Measurements from ENCODE around the gene SRP19.
"Not testable (repeated sequence)": the region's sequence is repeated elsewhere in the genome, so short reads cannot be mapped to it uniquely, and the experiment has no call there.

SRP19 gene

DNA sequence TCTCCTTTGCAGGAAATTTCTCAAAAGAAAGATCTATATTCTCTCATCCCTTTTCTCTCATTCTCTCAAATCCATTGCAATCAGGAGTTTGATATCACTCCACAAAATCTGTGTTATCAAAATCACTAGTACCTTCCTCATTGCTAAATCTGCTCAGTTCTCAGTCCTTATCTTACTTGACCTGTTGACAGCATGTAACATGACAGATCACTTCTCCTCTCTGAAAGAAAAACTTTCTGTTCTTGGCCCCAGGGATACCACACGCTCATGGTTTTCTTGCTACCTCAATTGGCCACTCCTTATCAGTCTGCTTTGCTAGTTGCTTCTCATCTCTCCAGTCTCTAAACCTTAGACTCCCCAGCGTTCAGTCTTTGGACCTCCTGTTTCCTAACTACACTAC lies 22.1 kb downstream of the SRP19 start:
- H3K9ac ChIP-seq (ENCODE audit: low read depth, low read length): no peak overlapping the region
- H3K9me3 ChIP-seq (ENCODE audit: control insufficient read depth, insufficient read depth, low read length): no peaks in the 10 kb centered on the region
- H3K4me1 ChIP-seq (ENCODE audit: insufficient read depth, low read length): peaks cover 7% of the 10 kb centered on the region
- peaks cover 20% of the 10 kb centered on the region for H3K36me3 ChIP-seq (ENCODE audit: insufficient read depth, low read length)

DNA sequence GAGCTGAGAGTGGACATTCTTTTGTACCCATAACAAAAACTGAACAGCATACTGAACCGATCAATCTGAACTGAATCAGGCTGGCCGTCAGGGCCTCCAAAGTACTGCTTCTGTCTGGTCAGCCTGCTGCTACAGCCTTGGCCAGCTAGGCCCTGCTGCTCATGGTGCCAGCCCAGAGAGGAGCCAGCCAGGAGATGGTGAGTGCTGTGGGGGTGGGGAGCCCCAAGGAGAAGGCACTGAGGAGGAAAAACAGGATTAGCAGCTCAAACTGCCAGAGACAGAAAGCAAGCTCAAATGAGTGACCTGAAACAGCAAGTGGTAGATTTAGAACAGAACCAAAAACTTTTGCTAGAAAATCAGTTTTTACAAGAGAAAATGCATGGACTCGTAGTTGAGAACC lies 23.9 kb downstream of the SRP19 start:
- Histone ChIP-seq H3K4me1 (ENCODE audit: insufficient read depth, low read length) (no peaks in the 10 kb centered on the region), H3K9ac (ENCODE audit: low read depth, low read length) (no peak overlapping the region), H3K36me3 (ENCODE audit: insufficient read depth, low read length) (peaks cover 20% of the 10 kb centered on the region), H3K9me3 (ENCODE audit: control insufficient read depth, insufficient read depth, low read length) (no peaks in the 10 kb centered on the region)

- Histone ChIP-seq H3K36me3 (ENCODE audit: insufficient read depth, low read length) (peaks cover 19% of the 10 kb centered on the region), H3K9me3 (ENCODE audit: control insufficient read depth, insufficient read depth, low read length) (no peaks in the 10 kb centered on the region), H3K9ac (ENCODE audit: low read depth, low read length) (no peak overlapping the region), H3K4me1 (ENCODE audit: insufficient read depth, low read length) (no peaks in the 10 kb centered on the region)
These were observed 25.9 kb downstream of the SRP19 start for GRCh38 chr5:112886975-112887374.

GRCh38 chr5:112892066-112892465 lies 31.0 kb downstream of the SRP19 start:
- H3K9me3 ChIP-seq (ENCODE audit: control insufficient read depth, insufficient read depth, low read length); H3K36me3 ChIP-seq (ENCODE audit: insufficient read depth, low read length); H3K4me1 ChIP-seq (ENCODE audit: insufficient read depth, low read length); H3K9ac ChIP-seq (ENCODE audit: low read depth, low read length): not testable (repeated sequence)

DNA sequence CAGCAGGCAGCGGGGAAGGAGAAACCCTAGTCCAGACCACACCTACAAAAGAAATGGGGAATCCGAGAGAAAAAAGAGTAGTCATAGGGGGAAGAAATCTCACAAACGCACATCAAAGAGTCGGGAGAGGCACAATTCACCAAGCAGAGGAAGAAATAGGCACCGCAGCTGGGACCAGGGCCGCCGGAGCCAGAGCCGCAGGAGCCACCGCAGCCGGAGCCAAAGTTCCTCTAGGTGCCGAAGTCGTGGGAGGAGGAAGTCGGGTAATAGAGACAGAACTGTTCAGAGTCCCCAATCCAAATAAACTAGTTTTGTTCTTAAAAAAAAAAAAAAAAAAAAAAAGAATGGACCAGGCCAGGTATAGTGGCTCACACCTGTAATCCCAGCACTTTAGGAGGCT lies 31.7 kb downstream of the SRP19 start:
- Histone ChIP-seq H3K9ac (ENCODE audit: low read depth, low read length) (no peak overlapping the region), H3K36me3 (ENCODE audit: insufficient read depth, low read length) (peaks cover 3% of the 10 kb centered on the region; the same call in 1 of the 2 replicates), H3K9me3 (ENCODE audit: control insufficient read depth, insufficient read depth, low read length) (no peaks in the 10 kb centered on the region), H3K4me1 (ENCODE audit: insufficient read depth, low read length) (no peaks in the 10 kb centered on the region)

DNA sequence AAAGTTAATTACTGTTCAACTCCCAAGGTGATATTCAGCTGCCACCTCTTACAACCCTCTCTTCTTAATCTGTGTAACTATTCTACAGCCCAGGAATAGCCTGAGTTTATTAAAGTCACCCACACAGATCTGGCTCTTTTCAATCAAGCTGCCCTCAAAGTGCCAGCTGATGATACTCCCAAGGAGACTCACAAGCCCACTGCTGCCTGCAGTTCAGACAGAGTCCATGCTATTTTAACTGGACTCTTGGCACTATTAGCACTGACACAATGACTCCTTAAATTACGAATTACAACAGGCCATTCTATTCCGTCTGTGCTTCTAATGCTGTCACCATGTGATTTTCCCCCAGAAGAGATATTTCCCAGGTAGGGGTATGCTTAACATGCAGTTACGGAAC lies 34.6 kb downstream of the SRP19 start:
- Histone ChIP-seq H3K9ac (ENCODE audit: low read depth, low read length) (no peak overlapping the region), H3K4me1 (ENCODE audit: insufficient read depth, low read length) (no peaks in the 10 kb centered on the region), H3K9me3 (ENCODE audit: control insufficient read depth, insufficient read depth, low read length) (no peaks in the 10 kb centered on the region), H3K36me3 (ENCODE audit: insufficient read depth, low read length) (peaks cover 3% of the 10 kb centered on the region; the same call in 1 of the 2 replicates)

- Histone ChIP-seq H3K9ac (ENCODE audit: low read depth, low read length) (no peak overlapping the region), H3K4me1 (ENCODE audit: insufficient read depth, low read length) (no peaks in the 10 kb centered on the region), H3K9me3 (ENCODE audit: control insufficient read depth, insufficient read depth, low read length) (no peaks in the 10 kb centered on the region), H3K36me3 (ENCODE audit: insufficient read depth, low read length) (no peaks in the 10 kb centered on the region; the same call in 1 of the 2 replicates)
These were observed 41.5 kb downstream of the SRP19 start for GRCh38 chr5:112902561-112902960.

DNA sequence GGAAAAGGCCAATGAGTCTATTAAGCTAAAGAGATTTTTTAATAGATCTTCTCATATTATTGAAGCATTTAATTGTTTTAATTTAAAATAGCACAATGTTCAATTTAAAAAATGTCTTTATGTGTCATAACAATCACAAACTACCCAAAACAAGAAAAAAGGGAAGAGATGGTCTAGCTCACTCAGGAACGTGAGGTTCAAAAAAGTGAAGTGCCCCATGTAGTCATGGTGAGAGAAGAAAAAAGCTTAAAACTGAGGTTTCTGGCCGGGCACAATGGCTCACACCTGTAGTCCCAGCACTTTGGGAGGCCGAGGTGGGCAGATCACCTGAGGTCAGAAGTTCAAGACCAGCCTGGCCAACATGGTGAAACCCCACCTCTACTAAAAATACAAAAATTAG lies 43.9 kb downstream of the SRP19 start:
- not testable (repeated sequence) for H3K9me3 ChIP-seq (ENCODE audit: control insufficient read depth, insufficient read depth, low read length); H3K9ac ChIP-seq (ENCODE audit: low read depth, low read length); H3K4me1 ChIP-seq (ENCODE audit: insufficient read depth, low read length); H3K36me3 ChIP-seq (ENCODE audit: insufficient read depth, low read length)

DNA sequence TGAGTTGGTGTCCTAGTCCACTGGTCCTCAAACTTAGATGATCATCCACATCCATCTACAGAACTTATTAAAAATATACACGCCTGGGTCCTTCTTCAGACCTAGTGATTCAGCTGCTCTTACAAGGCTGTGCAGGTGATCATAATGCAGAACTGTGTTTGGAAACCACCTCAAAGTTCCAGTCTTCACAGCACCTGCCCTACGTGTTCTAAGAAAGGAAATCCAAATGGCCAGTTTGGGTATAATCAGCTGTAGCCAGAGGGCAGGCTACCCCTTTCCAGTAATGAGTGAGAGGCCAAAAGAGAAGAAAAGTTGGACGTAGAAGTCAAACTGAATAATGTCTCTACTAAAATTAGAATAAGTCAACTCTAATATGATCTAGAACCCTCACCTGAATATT lies 45.5 kb downstream of the SRP19 start:
- Histone ChIP-seq H3K36me3 (ENCODE audit: insufficient read depth, low read length) (no peaks in the 10 kb centered on the region; the same call in 1 of the 2 replicates), H3K4me1 (ENCODE audit: insufficient read depth, low read length) (no peaks in the 10 kb centered on the region), H3K9me3 (ENCODE audit: control insufficient read depth, insufficient read depth, low read length) (no peaks in the 10 kb centered on the region), H3K9ac (ENCODE audit: low read depth, low read length) (no peak overlapping the region)

GRCh38 chr5:112907166-112907631 lies 46.1 kb downstream of the SRP19 start:
- no peak overlapping the region for H3K9ac ChIP-seq (ENCODE audit: low read depth, low read length)
- no peaks in the 10 kb centered on the region for H3K9me3 ChIP-seq (ENCODE audit: control insufficient read depth, insufficient read depth, low read length)
- no peaks in the 10 kb centered on the region for H3K4me1 ChIP-seq (ENCODE audit: insufficient read depth, low read length)
- H3K36me3 ChIP-seq (ENCODE audit: insufficient read depth, low read length): no peaks in the 10 kb centered on the region; the same call in 1 of the 2 replicates

- Histone ChIP-seq H3K4me1 (ENCODE audit: insufficient read depth, low read length) (no peaks in the 10 kb centered on the region), H3K9me3 (ENCODE audit: control insufficient read depth, insufficient read depth, low read length) (no peaks in the 10 kb centered on the region), H3K9ac (ENCODE audit: low read depth, low read length) (no peak overlapping the region), H3K36me3 (ENCODE audit: insufficient read depth, low read length) (no peaks in the 10 kb centered on the region; the same call in 1 of the 2 replicates)
These were observed 47.8 kb downstream of the SRP19 start for GRCh38 chr5:112908854-112909253.

DNA sequence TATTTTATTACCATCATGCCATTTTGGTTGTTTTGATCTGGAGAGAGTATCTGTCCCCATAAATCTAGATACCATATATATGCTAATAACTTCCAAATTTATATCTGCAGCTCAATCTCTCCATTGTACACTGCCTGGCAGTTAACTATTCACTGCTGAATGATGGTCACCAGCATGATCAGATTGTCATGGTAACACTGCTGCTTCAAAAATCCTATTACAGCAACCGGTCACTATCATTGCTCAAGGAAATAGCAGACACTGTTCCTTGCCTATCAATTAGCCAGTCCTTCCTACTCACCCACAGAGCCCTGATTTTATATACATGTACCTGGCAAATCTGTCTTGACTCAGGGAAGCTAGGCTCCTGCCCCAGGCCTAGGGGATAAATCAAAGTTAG lies 49.4 kb downstream of the SRP19 start:
- no peaks in the 10 kb centered on the region for H3K4me1 ChIP-seq (ENCODE audit: insufficient read depth, low read length)
- no peaks in the 10 kb centered on the region for H3K9me3 ChIP-seq (ENCODE audit: control insufficient read depth, insufficient read depth, low read length)
- H3K36me3 ChIP-seq (ENCODE audit: insufficient read depth, low read length): no peaks in the 10 kb centered on the region; the same call in 1 of the 2 replicates
- H3K9ac ChIP-seq (ENCODE audit: low read depth, low read length): no peak overlapping the region

DNA sequence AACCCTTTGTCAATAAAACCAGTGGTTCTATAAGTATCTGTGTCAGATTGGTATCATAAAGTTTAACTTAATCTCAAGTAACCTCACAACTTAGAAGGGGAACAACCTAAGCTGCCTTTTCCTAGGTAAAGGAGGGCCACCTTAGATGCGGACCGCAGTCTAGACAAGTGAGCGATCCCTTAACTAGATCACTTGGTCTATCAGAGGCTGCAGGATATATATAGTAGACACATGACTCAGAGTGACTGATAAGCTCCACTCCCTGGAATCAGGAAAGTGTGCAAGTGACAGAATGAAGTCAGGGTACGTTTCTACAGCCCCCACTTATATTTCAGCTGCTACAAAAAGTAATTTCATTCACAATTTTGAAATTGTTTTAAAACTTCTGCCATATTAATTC lies 53.5 kb downstream of the SRP19 start:
- H3K9ac ChIP-seq (ENCODE audit: low read depth, low read length): no peak overlapping the region
- H3K9me3 ChIP-seq (ENCODE audit: control insufficient read depth, insufficient read depth, low read length): no peaks in the 10 kb centered on the region
- H3K36me3 ChIP-seq (ENCODE audit: insufficient read depth, low read length): peaks cover 3% of the 10 kb centered on the region
- no peaks in the 10 kb centered on the region for H3K4me1 ChIP-seq (ENCODE audit: insufficient read depth, low read length)

- no peak overlapping the region for H3K9ac ChIP-seq (ENCODE audit: low read depth, low read length)
- peaks cover 3% of the 10 kb centered on the region; the same call in 1 of the 2 replicates for H3K36me3 ChIP-seq (ENCODE audit: insufficient read depth, low read length)
- H3K9me3 ChIP-seq (ENCODE audit: control insufficient read depth, insufficient read depth, low read length): no peaks in the 10 kb centered on the region
- H3K4me1 ChIP-seq (ENCODE audit: insufficient read depth, low read length): no peaks in the 10 kb centered on the region
These were observed 54.7 kb downstream of the SRP19 start for GRCh38 chr5:112915831-112916230.

- Histone ChIP-seq H3K36me3 (ENCODE audit: insufficient read depth, low read length) (peaks cover 3% of the 10 kb centered on the region; the same call in 1 of the 2 replicates), H3K9me3 (ENCODE audit: control insufficient read depth, insufficient read depth, low read length) (no peaks in the 10 kb centered on the region), H3K9ac (ENCODE audit: low read depth, low read length) (no peak overlapping the region), H3K4me1 (ENCODE audit: insufficient read depth, low read length) (no peaks in the 10 kb centered on the region)
These were observed 56.4 kb downstream of the SRP19 start for GRCh38 chr5:112917453-112917995.
